Hypothalamus (tissue), 51 donors: ENCODE results near the gene CYP4B1.

ENCODE experiments used
- DNase-seq, 51 donors: peaks; one replicate each; lab custom pipeline; 2025; lab: John Stamatoyannopoulos, UW

The CYP4B1 gene

GRCh38 chr1:46790446-46791101 is 8.3 kb upstream of the CYP4B1 start:
- no peak for DNase-seq

- no peak for DNase-seq
Measured at GRCh38 chr1:46793126-46793525, 5.7 kb upstream of the CYP4B1 start.

GRCh38 chr1:46797696-46798470 is 963 bp upstream of the CYP4B1 start:
- no peak for DNase-seq

GRCh38 chr1:46800742-46801141 is 1.9 kb downstream of the CYP4B1 start:
- no peak for DNase-seq

- no peak for DNase-seq
Measured at GRCh38 chr1:46801323-46802055, 2.6 kb downstream of the CYP4B1 start.

GRCh38 chr1:46802081-46802480 is 3.2 kb downstream of the CYP4B1 start:
- DNase-seq, result no peak

- DNase-seq, result no peak
Measured at GRCh38 chr1:46802901-46803574, 4.2 kb downstream of the CYP4B1 start.

GRCh38 chr1:46804027-46804889 is 5.4 kb downstream of the CYP4B1 start:
- no peak for DNase-seq

GRCh38 chr1:46804926-46805325 is 6.1 kb downstream of the CYP4B1 start:
- DNase-seq, result no peak

GRCh38 chr1:46805755-46806154 is 6.9 kb downstream of the CYP4B1 start:
- no peak for DNase-seq

GRCh38 chr1:46806196-46807020 is 7.6 kb downstream of the CYP4B1 start:
- no peak for DNase-seq

GRCh38 chr1:46807046-46807972 is 8.5 kb downstream of the CYP4B1 start:
- no peak for DNase-seq

GRCh38 chr1:46809071-46809470 is 10.2 kb downstream of the CYP4B1 start:
- DNase-seq, result no peak

GRCh38 chr1:46809904-46810303 is 11.1 kb downstream of the CYP4B1 start:
- no peak for DNase-seq

GRCh38 chr1:46810596-46810995 is 11.8 kb downstream of the CYP4B1 start:
- DNase-seq, result no peak

GRCh38 chr1:46811053-46811452 is 12.2 kb downstream of the CYP4B1 start:
- no peak for DNase-seq

- no peak for DNase-seq
Measured at GRCh38 chr1:46812065-46812963, 13.5 kb downstream of the CYP4B1 start.
